Measurements from ENCODE around the gene PPM1D. TPM values are rescaled to one million over a fixed set of nuclear protein-coding genes. Genes with fewer than 3 reads are reported as not detected.
A peak's percentile ranks its signal among the peaks of the same experiment; 100 is the strongest.

PPM1D gene
- total RNA-seq, 1 donor from 2014 or later = 14.2 TPM

- no peak overlapping the region for H3K4me3 ChIP-seq (ENCODE audit: low read depth, low read length)
Observed at GRCh38 chr17:60597297-60597696, 2.7 kb upstream of the PPM1D start.

GRCh38 chr17:60598001-60598736, 1.8 kb upstream of the PPM1D start:
- Histone ChIP-seq H3K36me3 (ENCODE audit: control insufficient read depth, insufficient read depth, low read length) (no peaks in the 10 kb centered on the region), H3K4me3 (ENCODE audit: low read depth, low read length) (no peak overlapping the region), H3K27me3 (ENCODE audit: control insufficient read depth, insufficient read depth, low read length) (no peaks in the 10 kb centered on the region)
- no peak for TF ChIP-seq CTCF (IDR thresholded peaks at IDR 0.05; ENCODE audit: insufficient read depth, low read length, poor library complexity, severe bottlenecking)
- DNase-seq (ENCODE audit: low read depth) = no peak

More at GRCh38 chr17:60597297-60597696, 2.7 kb upstream of the PPM1D start:
- no peaks in the 10 kb centered on the region for H3K27me3 ChIP-seq (ENCODE audit: control insufficient read depth, insufficient read depth, low read length)
- no peak for TF ChIP-seq CTCF (IDR thresholded peaks at IDR 0.05; ENCODE audit: insufficient read depth, low read length, poor library complexity, severe bottlenecking)
- DNase-seq (ENCODE audit: low read depth) = no peak
- no peaks in the 10 kb centered on the region for H3K36me3 ChIP-seq (ENCODE audit: control insufficient read depth, insufficient read depth, low read length)

GRCh38 chr17:60599220-60599619, 773 bp upstream of the PPM1D start:
- no peaks in the 10 kb centered on the region for H3K36me3 ChIP-seq (ENCODE audit: control insufficient read depth, insufficient read depth, low read length)
- DNase-seq (ENCODE audit: low read depth) = no peak
- H3K4me3 ChIP-seq (ENCODE audit: low read depth, low read length) = peak overlapping the region; percentile 66
- H3K27me3 ChIP-seq (ENCODE audit: control insufficient read depth, insufficient read depth, low read length) = no peaks in the 10 kb centered on the region
- no peak for TF ChIP-seq CTCF (IDR thresholded peaks at IDR 0.05; ENCODE audit: insufficient read depth, low read length, poor library complexity, severe bottlenecking)

GRCh38 chr17:60600490-60601446, 775 bp downstream of the PPM1D start:
- Histone ChIP-seq H3K27me3 (ENCODE audit: control insufficient read depth, insufficient read depth, low read length) (no peaks in the 10 kb centered on the region), H3K4me3 (ENCODE audit: low read depth, low read length) (peak overlapping the region; percentile 60), H3K36me3 (ENCODE audit: control insufficient read depth, insufficient read depth, low read length) (no peaks in the 10 kb centered on the region)
- DNase-seq (ENCODE audit: low read depth) = no peak
- peak; percentile 82 for TF ChIP-seq CTCF (IDR thresholded peaks at IDR 0.05; ENCODE audit: insufficient read depth, low read length, poor library complexity, severe bottlenecking)

- DNase-seq (ENCODE audit: low read depth) = no peak
- H3K4me3 ChIP-seq (ENCODE audit: low read depth, low read length) = peak overlapping the region; percentile 60
- H3K36me3 ChIP-seq (ENCODE audit: control insufficient read depth, insufficient read depth, low read length) = no peaks in the 10 kb centered on the region
- no peak for TF ChIP-seq CTCF (IDR thresholded peaks at IDR 0.05; ENCODE audit: insufficient read depth, low read length, poor library complexity, severe bottlenecking)
- H3K27me3 ChIP-seq (ENCODE audit: control insufficient read depth, insufficient read depth, low read length) = no peaks in the 10 kb centered on the region
Observed at GRCh38 chr17:60601447-60602384, 1.7 kb downstream of the PPM1D start.
